ENCODE data around the gene SCUBE3.

Gene SCUBE3

GRCh38 chr6:35264550-35265274, 51.0 kb downstream of the SCUBE3 start:
- no peak for DNase-seq (ENCODE audit: extremely low read depth in 1 of 2, low read depth in 1 of 2)

- DNase-seq (ENCODE audit: extremely low read depth in 1 of 2, low read depth in 1 of 2), result no peak
Measured at GRCh38 chr6:35265523-35265922, 51.8 kb downstream of the SCUBE3 start.

DNA sequence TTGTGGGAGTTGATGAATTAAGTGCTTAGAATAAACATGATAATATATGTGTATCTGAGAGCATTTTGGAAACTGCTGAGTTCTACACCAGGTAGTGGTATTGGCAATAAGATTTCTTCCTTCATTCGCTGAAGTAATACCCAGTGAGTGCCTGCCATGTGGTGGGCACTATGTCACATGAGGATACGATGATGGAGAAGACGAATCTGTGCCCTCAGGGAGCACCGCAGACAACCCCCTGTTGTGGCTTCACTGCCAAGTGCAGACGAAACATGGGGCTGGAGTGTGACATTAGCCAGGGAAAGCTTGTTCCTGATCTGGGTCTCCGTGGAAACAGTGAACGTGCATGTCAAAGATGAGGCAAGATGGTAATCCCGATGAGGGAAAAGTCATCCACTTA, 53.7 kb downstream of the SCUBE3 start:
- no peak for DNase-seq (ENCODE audit: extremely low read depth in 1 of 2, low read depth in 1 of 2)

GRCh38 chr6:35267897-35268296, 54.1 kb downstream of the SCUBE3 start:
- no peak for DNase-seq (ENCODE audit: extremely low read depth in 1 of 2, low read depth in 1 of 2)

- DNase-seq (ENCODE audit: extremely low read depth in 1 of 2, low read depth in 1 of 2), result no peak
Measured at GRCh38 chr6:35272005-35272404, 58.2 kb downstream of the SCUBE3 start.

GRCh38 chr6:35273822-35274559, 60.2 kb downstream of the SCUBE3 start:
- no peak for DNase-seq (ENCODE audit: extremely low read depth in 1 of 2, low read depth in 1 of 2)

DNA sequence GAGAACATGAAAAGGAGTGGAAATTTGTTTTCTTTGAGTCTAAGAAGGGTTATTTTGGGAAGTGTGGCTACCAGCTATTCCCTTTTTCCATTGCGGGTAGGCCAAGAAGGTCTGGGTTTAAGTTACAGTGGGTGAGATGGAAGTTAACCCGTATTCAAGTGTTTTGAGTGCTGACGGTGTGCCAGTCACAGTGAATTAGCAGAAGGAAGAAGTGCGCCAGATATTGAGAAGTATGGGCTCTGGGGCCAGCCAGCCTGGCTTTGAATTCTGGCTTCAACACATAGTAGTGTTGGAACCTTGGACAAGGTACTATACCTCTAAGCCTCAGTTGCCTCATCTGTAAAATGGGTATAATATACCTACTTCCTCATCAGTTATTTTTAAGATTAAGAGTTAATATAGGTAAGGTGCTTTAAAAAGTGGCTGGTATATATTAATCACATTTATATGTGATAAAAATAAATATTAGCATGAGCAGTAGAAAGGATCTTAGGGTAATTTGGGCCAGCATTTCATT, 62.0 kb downstream of the SCUBE3 start:
- DNase-seq (ENCODE audit: extremely low read depth in 1 of 2, low read depth in 1 of 2), result no peak

GRCh38 chr6:35278708-35279107, 65.0 kb downstream of the SCUBE3 start:
- DNase-seq (ENCODE audit: extremely low read depth in 1 of 2, low read depth in 1 of 2), result no peak

DNA sequence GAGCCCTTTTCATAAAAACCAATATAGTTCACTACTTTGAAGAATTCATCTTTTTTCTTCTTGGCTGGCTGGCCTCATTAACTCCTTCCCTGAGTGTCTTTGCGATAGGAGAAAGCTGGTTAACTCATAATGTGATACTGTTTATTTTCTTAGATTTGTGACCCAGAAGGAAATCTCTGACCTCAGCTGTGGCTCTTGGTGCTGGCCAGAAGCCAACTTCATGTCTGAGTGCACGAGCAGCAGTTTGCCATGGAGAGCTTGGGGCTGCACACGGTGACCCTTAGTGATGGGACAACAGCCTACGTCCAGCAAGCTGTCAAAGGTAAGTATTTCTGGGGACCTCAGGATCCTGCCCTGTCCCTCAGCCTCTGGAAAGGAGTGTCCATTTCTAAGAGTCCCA, 67.1 kb downstream of the SCUBE3 start:
- no peak for DNase-seq (ENCODE audit: extremely low read depth in 1 of 2, low read depth in 1 of 2)

- no peak for DNase-seq (ENCODE audit: extremely low read depth in 1 of 2, low read depth in 1 of 2)
Measured at GRCh38 chr6:35282472-35282871, 68.7 kb downstream of the SCUBE3 start.

DNA sequence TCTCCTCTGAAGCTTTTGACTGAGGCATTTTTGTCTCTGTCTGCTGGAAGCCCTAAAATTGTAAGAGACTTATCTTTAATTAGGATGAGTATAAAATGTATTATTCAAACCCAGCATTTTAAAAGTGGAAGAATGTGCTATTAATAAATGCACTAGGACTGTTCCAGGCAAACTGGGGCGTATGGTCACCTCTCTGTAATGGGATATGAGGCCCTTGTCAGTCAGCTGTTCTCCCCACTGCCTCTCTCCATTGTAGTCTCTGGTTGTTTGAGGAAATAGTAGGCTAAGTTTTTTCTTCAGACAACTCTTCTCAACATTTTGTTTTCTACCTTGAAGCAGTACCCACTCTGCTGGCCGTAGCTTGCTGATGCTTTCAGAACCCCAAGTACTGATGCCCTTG, 69.6 kb downstream of the SCUBE3 start:
- DNase-seq (ENCODE audit: extremely low read depth in 1 of 2, low read depth in 1 of 2), result no peak

DNA sequence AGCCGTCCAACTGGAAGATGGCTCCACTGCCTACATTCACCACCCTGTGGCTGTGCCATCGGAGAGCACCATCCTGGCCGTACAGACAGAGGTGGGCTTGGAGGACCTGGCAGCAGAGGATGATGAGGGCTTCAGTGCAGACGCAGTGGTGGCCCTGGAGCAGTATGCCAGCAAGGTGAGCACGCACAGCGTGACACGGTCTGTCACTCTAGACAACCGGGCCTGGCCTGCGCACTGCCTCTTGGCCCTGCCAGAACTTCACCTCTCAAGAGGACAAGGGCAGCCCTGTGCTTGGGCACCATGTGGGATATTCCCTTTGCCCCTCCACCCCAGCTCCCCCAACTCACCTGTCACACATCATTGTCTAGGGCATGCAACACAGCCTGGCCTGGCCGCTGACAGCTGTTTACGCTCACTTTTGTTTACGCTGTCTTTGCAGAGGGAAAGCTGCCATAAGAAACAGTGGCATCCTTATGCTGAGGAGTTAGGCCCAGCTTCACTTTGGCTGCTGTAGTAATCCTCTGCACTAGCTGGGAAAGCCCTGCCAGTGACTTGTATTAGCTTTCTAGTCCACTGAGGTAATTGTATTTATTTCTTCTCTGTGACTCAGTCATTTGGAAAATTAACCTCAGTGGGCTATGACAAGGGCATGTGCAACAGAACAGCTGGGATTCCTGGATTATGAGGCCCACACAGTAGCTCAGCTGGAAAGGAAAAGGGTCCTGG, 74.1 kb downstream of the SCUBE3 start:
- no peak for DNase-seq (ENCODE audit: extremely low read depth in 1 of 2, low read depth in 1 of 2)

DNA sequence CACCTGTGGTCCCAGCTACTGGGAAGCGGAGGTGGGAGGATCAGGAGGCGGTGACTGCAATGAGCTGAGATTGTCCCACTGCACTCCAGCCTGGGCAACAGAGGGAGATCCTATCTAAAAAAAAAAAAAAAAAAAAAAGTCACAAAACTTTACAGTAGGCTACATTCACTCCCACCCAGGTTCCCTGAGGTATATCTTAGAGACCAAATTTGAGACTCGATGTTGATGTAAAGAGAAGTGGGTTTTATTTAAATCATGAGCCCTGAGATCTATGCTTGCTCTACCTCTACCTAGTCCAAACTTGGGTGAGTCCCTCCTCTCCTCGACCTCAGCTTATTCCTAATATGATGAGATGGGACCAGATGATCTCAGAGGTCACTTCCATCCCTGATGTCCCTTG, 75.1 kb downstream of the SCUBE3 start:
- no peak for DNase-seq (ENCODE audit: extremely low read depth in 1 of 2, low read depth in 1 of 2)

GRCh38 chr6:35291491-35291890, 77.7 kb downstream of the SCUBE3 start:
- DNase-seq (ENCODE audit: extremely low read depth in 1 of 2, low read depth in 1 of 2), result no peak

GRCh38 chr6:35292494-35292893, 78.7 kb downstream of the SCUBE3 start:
- DNase-seq (ENCODE audit: extremely low read depth in 1 of 2, low read depth in 1 of 2), result no peak

DNA sequence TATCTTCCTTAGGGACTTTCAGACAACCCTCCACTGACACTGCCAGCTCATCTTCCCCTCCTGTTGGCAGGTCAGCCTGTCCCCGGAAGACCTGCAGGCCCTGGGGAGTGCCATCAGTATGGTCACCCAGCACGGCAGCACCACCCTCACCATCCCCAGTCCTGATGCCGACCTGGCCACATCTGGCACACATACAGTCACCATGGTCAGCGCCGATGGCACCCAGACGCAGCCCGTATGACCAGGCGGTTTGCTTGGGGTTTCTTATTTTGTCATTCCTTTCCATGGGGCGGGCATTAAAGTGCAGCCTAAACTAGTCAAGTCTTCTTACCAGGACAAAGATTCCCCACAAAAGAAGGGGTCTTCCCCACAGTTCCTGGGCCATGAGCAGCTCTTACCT, 79.9 kb downstream of the SCUBE3 start:
- DNase-seq (ENCODE audit: extremely low read depth in 1 of 2, low read depth in 1 of 2), result no peak

- no peak for DNase-seq (ENCODE audit: extremely low read depth in 1 of 2, low read depth in 1 of 2)
Measured at GRCh38 chr6:35294308-35294945, 80.7 kb downstream of the SCUBE3 start.

DNA sequence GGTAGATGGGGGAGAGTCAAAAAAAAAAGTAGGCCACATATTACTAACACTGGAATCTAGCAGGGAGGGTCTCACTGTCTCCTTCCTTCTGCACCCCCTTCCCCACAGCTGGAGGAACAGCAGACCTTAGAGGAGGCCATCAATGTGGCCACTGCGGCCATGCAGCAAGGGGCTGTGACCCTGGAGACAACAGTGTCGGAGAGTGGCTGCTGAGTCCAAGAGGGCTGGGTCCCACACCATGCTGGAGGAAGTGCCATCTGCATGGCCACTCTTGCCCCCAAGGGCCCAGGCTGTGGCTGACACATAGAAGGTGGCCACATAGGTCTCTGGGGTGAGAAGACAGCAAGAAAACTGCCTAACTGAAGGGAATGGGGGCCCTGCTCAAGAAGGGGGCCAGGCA, 81.3 kb downstream of the SCUBE3 start:
- no peak for DNase-seq (ENCODE audit: extremely low read depth in 1 of 2, low read depth in 1 of 2)

- no peak for DNase-seq (ENCODE audit: extremely low read depth in 1 of 2, low read depth in 1 of 2)
Measured at GRCh38 chr6:35295521-35296315, 82.0 kb downstream of the SCUBE3 start.

DNA sequence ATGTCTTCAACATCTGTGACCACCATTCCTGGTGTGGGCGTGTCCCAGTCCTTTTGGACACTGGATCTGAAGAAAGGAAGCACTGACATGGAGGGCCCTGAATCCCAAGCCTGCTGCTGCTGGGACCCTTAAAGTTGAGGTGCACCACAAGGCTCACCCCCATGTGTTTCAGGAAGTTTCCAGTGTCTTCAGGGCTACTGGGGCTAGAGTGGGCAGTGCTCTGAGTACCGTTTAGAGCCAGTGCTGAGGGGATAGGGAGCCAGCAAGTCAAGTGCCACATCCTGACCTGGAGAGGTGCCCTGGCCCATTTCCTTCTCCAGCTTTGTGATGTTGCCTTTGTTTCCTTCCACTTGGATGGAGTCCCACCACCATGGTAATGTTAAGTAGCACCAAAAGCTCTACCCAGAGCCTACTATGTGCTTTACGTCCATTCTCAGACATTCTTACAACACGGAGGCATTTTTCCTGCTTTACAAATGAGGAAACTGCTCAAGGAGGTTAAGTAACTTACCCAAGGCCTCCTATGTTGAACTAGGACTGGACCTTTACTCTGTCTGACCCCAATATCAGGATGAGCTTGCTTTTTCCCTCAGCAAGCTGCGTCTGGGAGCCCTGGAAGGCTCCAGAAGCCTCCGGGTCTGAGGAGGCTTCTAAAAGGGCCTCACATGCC, 83.3 kb downstream of the SCUBE3 start:
- DNase-seq (ENCODE audit: extremely low read depth in 1 of 2, low read depth in 1 of 2), result no peak

Data from activated CD8-positive, alpha-beta memory T cell treated with anti-CD3 and anti-CD28 coated beads for 1 hour (primary cell).